Hepatocyte (in vitro differentiated cells): Measurements from ENCODE around the gene SLC9A4.

ENCODE experiments used
- EZH2 ChIP-seq: fragments of 200-600 bp; sonication (generic); IDR thresholded peaks from 2 replicates; pipeline ENCODE4 v1.6.1; 2016; ENCODE audit warnings: antibody characterized with exemption, mild to moderate bottlenecking, borderline replicate concordance
- EZH2phosphoT487 ChIP-seq: fragments of 200-600 bp; sonication (generic); IDR thresholded peaks from one replicate; pipeline ENCODE4 v1.6.1; 2018; ENCODE audit warnings: antibody characterized with exemption, mild to moderate bottlenecking, low read depth, moderate library complexity; ENCODE audit not compliant: unreplicated experiment, severe bottlenecking
- TF ChIP-seq, protein P1 (sequence below): fragments of 200-600 bp; sonication (generic); IDR thresholded peaks from 2 replicates; pipeline ENCODE4 v1.5.1; 2016; ENCODE audit warnings: antibody characterized with exemption, mild to moderate bottlenecking; ENCODE audit not compliant: poor library complexity

DNA sequence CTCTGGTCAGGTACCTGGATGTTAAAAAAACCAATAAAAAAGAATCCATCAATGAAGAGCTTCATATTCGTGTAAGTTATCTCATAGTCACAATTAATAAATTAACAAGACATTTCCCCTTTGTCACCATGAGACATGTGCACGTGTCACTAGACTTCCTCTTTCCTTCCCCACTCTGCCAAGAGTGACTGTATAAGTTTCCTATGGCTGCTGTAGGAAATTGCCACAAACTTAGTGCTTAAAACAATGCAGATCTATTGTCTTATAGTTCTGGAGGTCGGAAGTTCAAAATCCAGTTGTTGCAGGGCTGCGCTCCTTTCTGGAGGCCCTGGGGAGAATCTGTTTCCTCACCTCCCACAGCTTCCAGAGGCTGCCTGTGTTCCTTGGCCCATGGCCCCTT, 35.8 kb downstream of the SLC9A4 start:
- TF ChIP-seq, protein P1, sequence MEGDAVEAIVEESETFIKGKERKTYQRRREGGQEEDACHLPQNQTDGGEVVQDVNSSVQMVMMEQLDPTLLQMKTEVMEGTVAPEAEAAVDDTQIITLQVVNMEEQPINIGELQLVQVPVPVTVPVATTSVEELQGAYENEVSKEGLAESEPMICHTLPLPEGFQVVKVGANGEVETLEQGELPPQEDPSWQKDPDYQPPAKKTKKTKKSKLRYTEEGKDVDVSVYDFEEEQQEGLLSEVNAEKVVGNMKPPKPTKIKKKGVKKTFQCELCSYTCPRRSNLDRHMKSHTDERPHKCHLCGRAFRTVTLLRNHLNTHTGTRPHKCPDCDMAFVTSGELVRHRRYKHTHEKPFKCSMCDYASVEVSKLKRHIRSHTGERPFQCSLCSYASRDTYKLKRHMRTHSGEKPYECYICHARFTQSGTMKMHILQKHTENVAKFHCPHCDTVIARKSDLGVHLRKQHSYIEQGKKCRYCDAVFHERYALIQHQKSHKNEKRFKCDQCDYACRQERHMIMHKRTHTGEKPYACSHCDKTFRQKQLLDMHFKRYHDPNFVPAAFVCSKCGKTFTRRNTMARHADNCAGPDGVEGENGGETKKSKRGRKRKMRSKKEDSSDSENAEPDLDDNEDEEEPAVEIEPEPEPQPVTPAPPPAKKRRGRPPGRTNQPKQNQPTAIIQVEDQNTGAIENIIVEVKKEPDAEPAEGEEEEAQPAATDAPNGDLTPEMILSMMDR, result no peak
- TF ChIP-seq EZH2phosphoT487 (no peak), EZH2 (no peak)
